Gastroesophageal sphincter (tissue), 3 donors: ENCODE data around the gene SPAG17.

Experiments
- POLR2A ChIP-seq, 2 donors: fragments of 450-650 bp; IDR thresholded peaks; one replicate each; pipeline ENCODE4 v1.6.1; 2017; ENCODE audit warnings: antibody characterized with exemption in 2 of 2, mild to moderate bottlenecking in 2 of 2, moderate library complexity in 1 of 2
- TF ChIP-seq, protein P1 (sequence below), 4 experiments: fragments of 200-600 bp in 2 of 4; fragments of 450-650 bp in 2 of 4; sonication (generic) in 1 of 4; IDR thresholded peaks; one replicate each; pipeline ENCODE4 v1.5.1; 2017 to 2019; ENCODE audit warnings: antibody characterized with exemption in 4 of 4, mild to moderate bottlenecking in 2 of 4, moderate library complexity in 2 of 4

DNA sequence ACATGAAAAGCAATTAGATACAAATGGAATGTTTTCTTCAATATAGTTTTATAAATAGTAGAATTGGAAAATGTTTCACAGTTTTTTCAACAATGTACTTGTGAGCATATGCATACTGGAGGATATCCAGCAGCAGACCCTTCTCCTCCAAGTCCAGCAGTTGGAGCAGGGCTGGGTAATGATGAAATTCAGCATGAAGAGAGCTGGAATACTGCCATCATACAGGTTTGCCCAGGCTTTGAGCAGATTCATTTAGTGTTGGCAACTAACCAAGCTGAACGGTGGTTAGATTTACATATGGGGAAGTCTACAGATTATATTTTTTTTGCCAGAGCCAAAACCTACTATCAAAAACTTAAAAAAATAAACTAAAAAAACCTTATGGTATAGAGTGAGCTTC lies 217.1 kb downstream of the SPAG17 start:
- TF ChIP-seq POLR2A (IDR thresholded peaks at IDR 0.05): no peak
- TF ChIP-seq, protein P1, sequence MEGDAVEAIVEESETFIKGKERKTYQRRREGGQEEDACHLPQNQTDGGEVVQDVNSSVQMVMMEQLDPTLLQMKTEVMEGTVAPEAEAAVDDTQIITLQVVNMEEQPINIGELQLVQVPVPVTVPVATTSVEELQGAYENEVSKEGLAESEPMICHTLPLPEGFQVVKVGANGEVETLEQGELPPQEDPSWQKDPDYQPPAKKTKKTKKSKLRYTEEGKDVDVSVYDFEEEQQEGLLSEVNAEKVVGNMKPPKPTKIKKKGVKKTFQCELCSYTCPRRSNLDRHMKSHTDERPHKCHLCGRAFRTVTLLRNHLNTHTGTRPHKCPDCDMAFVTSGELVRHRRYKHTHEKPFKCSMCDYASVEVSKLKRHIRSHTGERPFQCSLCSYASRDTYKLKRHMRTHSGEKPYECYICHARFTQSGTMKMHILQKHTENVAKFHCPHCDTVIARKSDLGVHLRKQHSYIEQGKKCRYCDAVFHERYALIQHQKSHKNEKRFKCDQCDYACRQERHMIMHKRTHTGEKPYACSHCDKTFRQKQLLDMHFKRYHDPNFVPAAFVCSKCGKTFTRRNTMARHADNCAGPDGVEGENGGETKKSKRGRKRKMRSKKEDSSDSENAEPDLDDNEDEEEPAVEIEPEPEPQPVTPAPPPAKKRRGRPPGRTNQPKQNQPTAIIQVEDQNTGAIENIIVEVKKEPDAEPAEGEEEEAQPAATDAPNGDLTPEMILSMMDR (IDR thresholded peaks at IDR 0.05): no peak
